Stimulated activated CD4-positive, alpha-beta T cell treated with anti-CD3 and anti-CD28 coated beads, Interleukin-2, amount 100 ng/mL, for 24 hours (primary cell): ENCODE measurements around the gene TNRC6C.

ENCODE experiments used
- DNase-seq, 2 donors: peaks; one replicate each; pipeline ENCODE4 v3.0.0-alpha.2; 2020

Gene TNRC6C

GRCh38 chr17:77957857-77958715 lies at the start of gene TNRC6C:
Gene TNRC6C, plus strand, starts transcription at chr17:77958703. Its CDS starts 45,504 bp downstream, at chr17:78004207.
- peak; percentile 99 to 100 for DNase-seq

GRCh38 chr17:77909236-77909635 lies 49.3 kb upstream of the TNRC6C start:
- DNase-seq = no peak

GRCh38 chr17:77909816-77910215 lies 48.7 kb upstream of the TNRC6C start:
- DNase-seq = no peak

- DNase-seq = no peak
Measured at GRCh38 chr17:77914385-77915254, 43.9 kb upstream of the TNRC6C start.

- no peak for DNase-seq
Measured at GRCh38 chr17:77915594-77916021, 42.9 kb upstream of the TNRC6C start.

- DNase-seq = no peak
Measured at GRCh38 chr17:77916264-77916663, 42.2 kb upstream of the TNRC6C start.

- DNase-seq = no peak
Measured at GRCh38 chr17:77916703-77917481, 41.6 kb upstream of the TNRC6C start.

GRCh38 chr17:77919276-77919675 lies 39.2 kb upstream of the TNRC6C start:
- no peak for DNase-seq

- DNase-seq = no peak
Measured at GRCh38 chr17:77923135-77923534, 35.4 kb upstream of the TNRC6C start.

GRCh38 chr17:77923776-77924513 lies 34.6 kb upstream of the TNRC6C start:
- DNase-seq = no peak

GRCh38 chr17:77924757-77925336 lies 33.7 kb upstream of the TNRC6C start:
- no peak for DNase-seq

GRCh38 chr17:77925831-77926543 lies 32.5 kb upstream of the TNRC6C start:
- no peak for DNase-seq

- DNase-seq = no peak
Measured at GRCh38 chr17:77926981-77927380, 31.5 kb upstream of the TNRC6C start.

- DNase-seq = no peak
Measured at GRCh38 chr17:77927777-77928518, 30.6 kb upstream of the TNRC6C start.

- no peak for DNase-seq
Measured at GRCh38 chr17:77928519-77929179, 29.9 kb upstream of the TNRC6C start.

GRCh38 chr17:77929180-77929564 lies 29.3 kb upstream of the TNRC6C start:
- DNase-seq = no peak

GRCh38 chr17:77929871-77930436 lies 28.5 kb upstream of the TNRC6C start:
- DNase-seq = no peak

GRCh38 chr17:77930780-77931768 lies 27.4 kb upstream of the TNRC6C start:
- DNase-seq = no peak
